Kidney epithelial cell (primary cell): Measurements from ENCODE around the gene BCL2L12. TPM values are rescaled to one million over a fixed set of nuclear protein-coding genes. Genes with fewer than 3 reads are reported as not detected.

Experiments
- DNase-seq: peaks from one replicate; pipeline ENCODE4 v3.0.0-alpha.2; 2010; ENCODE audit warnings: low read depth
- H3K27me3 ChIP-seq: 2 replicates; pipeline ENCODE4 v1.6.0; 2011; ENCODE audit warnings: low read length; ENCODE audit not compliant: control insufficient read depth, insufficient read depth
- H3K36me3 ChIP-seq: 2 replicates; pipeline ENCODE4 v1.5.1; 2011; ENCODE audit warnings: low read length; ENCODE audit not compliant: control insufficient read depth, insufficient read depth
- H3K4me3 ChIP-seq: 2 replicates; pipeline ENCODE4 v1.5.1; 2011; ENCODE audit warnings: low read depth, mild to moderate bottlenecking, control low read depth, low read length
- CTCF ChIP-seq: IDR thresholded peaks from 2 replicates; pipeline ENCODE4 v1.5.1; 2011; ENCODE audit warnings: mild to moderate bottlenecking, moderate library complexity, low read length, control low read depth, inconsistent platforms; ENCODE audit not compliant: insufficient read depth, poor library complexity, severe bottlenecking
- total RNA-seq: library from RNA; depleted of rRNA; stranded (reverse); fragments of >200 nt; gene quantifications from 2 replicates; pipeline ENCODE4 v1.2.3, GENCODE V29; 2015

The BCL2L12 gene
- total RNA-seq, 1 donor from 2014 or later, result 13.9 TPM

- Histone ChIP-seq H3K27me3 (no peaks in the 10 kb centered on the region), H3K4me3 (no peak overlapping the region), H3K36me3 (peaks cover 6% of the 10 kb centered on the region)
- TF ChIP-seq CTCF, result no peak
- no peak for DNase-seq
Observed at GRCh38 chr19:49654581-49654980, 11.2 kb upstream of the BCL2L12 start.

DNA sequence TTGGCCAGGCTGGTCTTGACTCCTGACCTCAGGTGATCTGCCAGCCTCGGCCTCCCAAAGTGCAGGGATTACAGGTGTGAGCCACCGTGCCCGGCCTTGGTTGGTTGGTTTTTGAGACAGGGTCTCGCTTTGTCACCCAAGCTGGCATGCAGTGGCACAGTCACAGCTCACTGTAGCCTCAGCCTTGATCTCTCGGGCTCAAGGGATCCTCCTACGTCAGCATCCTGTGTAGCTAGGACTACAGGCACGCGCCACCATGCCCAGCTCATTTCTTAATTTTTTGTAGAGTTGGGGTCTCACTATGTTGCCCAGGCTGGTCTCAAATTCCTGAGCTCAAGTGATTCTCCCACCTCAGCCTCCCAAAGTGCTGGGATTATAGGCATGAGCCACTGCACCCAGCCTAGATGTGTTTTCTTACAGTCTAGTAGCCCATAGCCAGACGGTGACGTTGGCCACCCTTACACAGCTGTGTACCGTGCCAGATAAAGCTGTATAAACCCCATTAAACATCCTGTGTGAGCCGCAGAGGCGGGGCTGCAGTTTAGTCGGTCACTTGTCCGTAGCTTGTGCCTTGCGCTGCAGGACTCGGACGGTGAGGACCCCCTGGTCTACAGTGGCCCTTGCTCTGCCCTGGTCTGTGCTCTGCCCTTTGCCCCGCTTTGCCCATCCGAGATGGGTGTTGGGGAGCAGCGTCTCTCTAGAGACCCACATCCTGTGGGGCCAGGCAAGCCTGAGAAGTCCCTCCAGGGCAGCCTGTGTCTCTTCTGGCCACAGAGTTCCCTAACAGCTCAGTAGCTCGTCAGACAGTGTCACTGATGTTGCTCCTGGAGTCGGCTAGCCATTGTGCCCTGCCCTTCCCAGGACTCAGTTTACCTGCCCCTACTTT lies 9.9 kb upstream of the BCL2L12 start:
- Histone ChIP-seq H3K27me3 (no peaks in the 10 kb centered on the region), H3K36me3 (peaks cover 7% of the 10 kb centered on the region), H3K4me3 (no peak overlapping the region)
- TF ChIP-seq CTCF, result no peak
- DNase-seq, result no peak

- H3K4me3 ChIP-seq, result no peak overlapping the region
- H3K36me3 ChIP-seq, result peaks cover 7% of the 10 kb centered on the region
- no peaks in the 10 kb centered on the region for H3K27me3 ChIP-seq
- no peak for TF ChIP-seq CTCF
- DNase-seq, result no peak
Observed at GRCh38 chr19:49656456-49657109, 9.2 kb upstream of the BCL2L12 start.

- Histone ChIP-seq H3K27me3 (no peaks in the 10 kb centered on the region), H3K36me3 (peaks cover 7% of the 10 kb centered on the region), H3K4me3 (no peak overlapping the region)
- DNase-seq, result no peak
- TF ChIP-seq CTCF, result no peak
Observed at GRCh38 chr19:49657493-49658138, 8.1 kb upstream of the BCL2L12 start.

GRCh38 chr19:49658139-49658517 lies 7.6 kb upstream of the BCL2L12 start:
- Histone ChIP-seq H3K36me3 (peaks cover 7% of the 10 kb centered on the region), H3K4me3 (no peak overlapping the region), H3K27me3 (no peaks in the 10 kb centered on the region)
- no peak for TF ChIP-seq CTCF
- DNase-seq, result no peak
